NCI-H345 treated with DMSO at 0.1 percent for 48 hours (cell line): ENCODE data around the gene ANKRD17.
"Not testable (repeated sequence)": the region's sequence is repeated elsewhere in the genome, so short reads cannot be mapped to it uniquely, and the experiment has no call there.

ENCODE experiments used
- DNase-seq: peaks from one replicate; lab custom pipeline; 2025; ENCODE audit not compliant: unreplicated experiment; lab: John Stamatoyannopoulos, UW

Gene ANKRD17

DNA sequence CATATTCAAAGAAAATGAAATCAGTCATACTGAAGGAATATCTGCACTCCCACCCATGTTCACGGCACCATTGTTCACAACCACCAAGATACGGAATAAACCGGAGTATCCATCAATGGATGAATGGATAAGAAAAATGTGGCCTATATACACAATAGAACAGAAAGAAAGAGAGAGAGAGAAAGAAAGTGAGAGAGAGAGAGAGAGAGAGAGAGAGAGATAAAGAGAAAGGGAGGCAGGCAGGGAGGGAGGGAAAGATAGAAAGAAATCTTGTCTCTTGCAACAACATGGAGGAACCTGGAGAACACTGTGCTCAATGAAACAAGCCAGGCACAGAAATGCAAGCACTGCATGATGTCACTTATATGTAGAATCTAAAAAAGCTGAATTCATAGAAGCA, 52.4 kb downstream of the ANKRD17 start:
- DNase-seq, result no peak

DNA sequence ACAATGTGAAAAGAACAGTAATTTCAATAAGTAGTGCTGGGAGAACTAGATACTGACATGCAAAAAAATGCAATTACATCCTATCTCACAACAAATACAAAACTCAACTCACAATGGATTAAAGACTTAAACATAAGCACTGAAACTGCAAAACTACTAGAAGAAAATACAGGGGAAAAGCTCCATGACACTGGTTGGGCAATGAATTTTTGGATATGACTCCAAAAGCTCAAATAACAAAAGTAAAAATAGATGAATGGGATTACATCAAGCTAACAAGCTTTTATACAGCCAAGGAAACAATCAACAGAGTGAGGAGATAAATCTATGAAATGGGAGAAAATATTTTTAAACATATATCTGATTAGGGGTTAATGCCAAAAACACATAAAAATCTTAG, 53.1 kb downstream of the ANKRD17 start:
- DNase-seq, result no peak

DNA sequence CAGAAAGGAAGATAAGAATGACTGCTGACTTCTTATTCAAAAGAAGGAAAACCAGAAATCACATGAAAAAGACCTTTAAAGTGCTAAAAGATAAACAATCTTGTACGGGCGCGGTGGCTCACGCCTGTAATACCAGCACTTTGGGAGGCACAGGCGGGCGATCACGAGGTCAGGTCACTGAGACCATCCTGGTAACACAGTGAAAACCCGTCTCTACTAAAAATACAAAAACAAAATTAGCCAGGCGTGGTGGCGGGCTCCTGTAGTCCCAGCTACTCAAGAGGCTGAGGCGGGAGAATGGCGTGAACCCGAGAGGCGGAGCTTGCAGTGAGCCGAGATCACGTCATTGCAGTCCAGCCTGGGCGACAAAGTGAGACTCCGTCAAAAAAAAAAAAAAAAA, 54.6 kb downstream of the ANKRD17 start:
- not testable (repeated sequence) for DNase-seq

DNA sequence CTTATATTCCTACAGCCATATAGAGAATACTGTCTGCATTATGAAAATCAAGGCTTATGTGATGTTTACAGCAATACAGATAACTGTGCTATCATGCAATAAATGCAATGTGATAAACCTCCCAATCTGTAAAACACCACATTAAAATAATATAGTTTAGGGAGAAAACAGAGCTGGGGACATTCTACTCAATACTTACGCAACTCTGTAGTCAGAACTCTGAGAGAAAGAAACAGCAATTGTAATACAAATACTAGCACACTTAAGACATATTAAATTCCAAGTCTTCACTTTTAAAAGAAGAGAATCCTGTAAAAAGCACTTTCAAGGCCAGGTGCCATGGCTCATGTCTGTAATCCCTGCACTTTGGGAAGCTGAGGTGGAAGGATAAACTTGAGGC, 61.4 kb downstream of the ANKRD17 start:
- no peak for DNase-seq

DNA sequence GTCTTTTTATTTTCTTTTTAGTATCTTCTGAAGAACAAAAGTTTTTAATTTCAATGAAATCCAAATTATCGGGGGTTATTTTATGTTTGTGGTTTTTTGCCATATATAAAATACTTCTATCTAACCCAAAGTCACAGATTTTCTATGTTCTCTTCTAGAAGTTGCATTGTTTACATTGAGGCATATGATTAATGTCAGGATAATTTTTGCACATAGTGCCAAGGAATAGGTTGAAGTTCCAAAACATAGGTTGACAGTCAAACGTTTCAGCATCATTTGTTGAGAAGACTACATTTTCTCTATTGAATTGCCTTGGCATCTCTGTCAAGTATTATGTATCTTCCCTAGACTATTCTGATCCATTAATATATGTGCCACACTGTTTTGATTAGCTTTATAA, 64.5 kb downstream of the ANKRD17 start:
- DNase-seq, result no peak

DNA sequence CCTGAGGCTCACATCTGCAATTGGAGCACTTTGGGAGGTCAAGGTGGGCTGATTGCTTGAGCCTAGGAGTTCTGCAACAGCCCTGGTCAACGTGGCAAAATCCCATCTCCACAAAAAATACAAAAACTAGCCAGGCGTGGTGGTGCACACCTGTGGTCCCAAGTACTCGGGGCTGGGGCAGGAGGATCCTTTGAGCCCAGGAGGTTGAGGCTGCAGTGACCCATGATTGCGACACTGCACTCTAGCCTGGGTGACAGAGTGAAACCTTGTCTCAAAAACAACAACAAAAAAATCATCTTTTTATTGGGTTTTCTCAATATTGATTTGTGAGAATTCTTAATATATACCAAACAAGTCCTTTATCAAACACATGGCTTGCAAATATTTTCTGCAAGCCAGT, 64.9 kb downstream of the ANKRD17 start:
- no peak for DNase-seq

DNA sequence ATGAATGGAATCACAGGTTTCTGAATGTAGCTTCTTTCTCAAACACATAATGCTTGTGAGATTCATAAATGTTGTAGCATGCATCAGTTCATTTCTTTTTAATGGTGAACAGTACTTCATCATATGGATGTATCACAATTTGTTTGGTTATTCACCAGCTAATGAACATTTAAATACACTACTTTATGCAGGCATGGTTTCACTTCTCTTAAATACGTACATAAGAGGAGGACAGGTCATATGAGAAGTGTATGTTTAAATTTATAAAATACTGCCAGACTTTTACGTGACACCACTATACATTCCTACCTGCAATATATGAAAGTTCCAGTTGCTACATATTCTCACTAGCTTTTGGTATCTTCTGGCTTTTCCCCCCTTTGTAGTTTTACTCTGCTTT, 65.4 kb downstream of the ANKRD17 start:
- DNase-seq, result no peak

DNA sequence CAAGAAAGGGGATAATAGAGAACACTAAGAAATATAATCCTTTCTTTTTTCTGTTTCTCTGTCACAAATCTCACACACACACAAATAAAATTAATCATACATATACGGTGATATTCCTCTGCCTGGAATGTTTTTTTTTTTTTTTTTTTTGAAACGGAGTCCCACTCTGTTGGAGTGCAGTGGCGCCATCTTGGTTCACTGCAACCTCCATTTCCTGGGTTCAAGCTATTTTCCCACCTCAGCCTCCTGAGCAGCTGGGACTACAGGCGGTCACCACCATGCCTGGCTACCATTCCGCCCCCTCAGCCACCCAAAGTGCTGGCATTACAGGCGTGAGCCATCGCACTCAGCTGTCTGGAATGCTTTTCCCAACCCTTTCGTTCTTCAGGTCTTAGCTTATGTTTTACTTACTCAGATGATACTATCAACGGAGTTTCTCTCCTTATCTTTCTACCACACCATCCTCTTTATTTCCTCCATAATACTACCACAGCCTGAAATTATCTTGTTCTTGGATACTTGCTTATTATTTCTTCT, 69.3 kb downstream of the ANKRD17 start:
- DNase-seq, result no peak

DNA sequence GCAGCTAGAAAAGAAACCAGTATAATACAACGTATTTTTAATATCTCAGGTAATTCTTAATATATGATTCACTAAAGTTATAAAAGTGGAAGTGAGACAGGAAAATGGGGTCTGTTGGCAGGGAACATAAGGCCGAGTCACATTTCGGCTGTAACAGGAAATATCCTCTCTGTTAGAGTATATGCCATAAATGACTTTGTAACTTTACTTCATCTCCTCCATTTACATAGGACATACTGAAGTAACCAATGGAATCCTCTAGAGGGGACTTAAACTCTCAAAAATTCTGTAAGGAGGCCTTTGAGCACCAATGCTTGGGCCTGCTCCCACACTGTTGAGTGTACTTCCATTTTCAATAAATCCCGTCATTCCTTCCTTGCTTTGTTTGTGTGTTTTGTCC, 71.3 kb downstream of the ANKRD17 start:
- no peak for DNase-seq

DNA sequence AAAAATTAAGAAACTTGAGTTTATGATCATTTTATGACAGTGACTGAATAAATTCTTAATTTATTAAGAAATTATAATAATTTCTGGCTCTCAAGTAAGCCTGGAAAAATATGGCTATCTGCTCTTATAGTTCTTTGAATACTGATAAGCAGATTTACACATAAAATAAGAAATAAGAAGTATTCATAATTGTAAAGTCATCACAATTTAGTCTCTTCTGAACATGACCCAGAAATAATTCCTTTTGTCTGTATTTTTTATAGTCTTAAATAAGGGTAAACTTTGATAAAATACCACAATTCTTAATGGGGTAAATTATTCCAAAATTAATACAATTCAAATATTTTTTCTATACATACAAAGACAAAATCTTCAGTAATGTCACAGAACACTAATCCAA, 72.7 kb downstream of the ANKRD17 start:
- DNase-seq, result no peak

DNA sequence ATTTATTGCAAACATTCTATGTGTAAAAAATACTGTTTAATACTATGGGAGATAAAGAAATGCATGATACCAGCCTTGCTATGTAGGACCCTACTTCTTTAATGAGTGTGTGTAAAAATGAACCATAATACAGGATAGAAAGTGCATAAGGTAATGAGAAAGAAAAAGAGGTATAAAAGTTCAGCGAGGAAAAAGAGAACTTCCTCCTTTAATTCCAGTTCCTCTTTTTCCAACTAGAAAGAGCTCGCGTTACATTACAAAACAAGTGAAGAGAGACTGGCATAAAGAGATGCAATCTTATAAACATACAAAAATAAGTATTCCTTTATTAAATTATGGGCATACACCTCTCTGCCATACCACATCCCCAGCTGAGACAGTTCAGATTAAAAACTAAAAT, 77.4 kb downstream of the ANKRD17 start:
- no peak for DNase-seq

DNA sequence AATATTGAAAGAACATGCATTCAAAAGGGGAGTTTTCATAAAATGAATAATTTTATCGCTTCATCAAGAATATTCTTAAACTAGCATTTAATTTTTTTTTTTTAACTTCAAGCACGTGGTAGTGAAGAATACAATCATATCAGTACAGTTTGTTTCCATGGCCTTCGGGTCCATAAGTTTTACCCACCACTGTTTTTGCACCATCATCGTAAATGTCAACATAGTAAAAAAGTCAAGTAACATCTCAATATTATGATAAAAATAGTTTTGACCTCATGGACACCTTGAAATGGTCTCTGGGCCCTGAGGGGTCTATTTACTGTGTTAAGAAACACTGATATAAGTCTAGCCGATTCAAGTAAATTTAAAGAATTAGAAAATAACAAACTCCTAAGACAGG, 80.2 kb downstream of the ANKRD17 start:
- no peak for DNase-seq

DNA sequence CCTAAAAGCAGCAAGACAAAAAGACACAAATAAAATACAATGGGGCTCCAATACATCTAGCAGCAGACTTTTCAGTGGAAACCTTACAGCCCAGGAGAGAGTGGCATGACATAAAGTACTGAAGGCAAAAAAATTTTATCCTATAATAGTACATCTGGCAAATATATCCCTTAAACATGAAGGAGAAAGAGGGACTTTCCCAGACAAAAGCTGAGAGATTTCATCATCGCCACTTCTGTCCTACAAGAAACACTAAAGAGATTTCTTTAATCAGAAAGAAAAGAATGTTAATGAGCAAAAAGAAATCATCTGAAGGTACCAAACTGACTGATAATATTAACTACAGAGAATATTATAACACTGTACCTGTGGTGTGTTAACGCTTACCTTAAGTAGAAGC, 86.4 kb downstream of the ANKRD17 start:
- no peak for DNase-seq

DNA sequence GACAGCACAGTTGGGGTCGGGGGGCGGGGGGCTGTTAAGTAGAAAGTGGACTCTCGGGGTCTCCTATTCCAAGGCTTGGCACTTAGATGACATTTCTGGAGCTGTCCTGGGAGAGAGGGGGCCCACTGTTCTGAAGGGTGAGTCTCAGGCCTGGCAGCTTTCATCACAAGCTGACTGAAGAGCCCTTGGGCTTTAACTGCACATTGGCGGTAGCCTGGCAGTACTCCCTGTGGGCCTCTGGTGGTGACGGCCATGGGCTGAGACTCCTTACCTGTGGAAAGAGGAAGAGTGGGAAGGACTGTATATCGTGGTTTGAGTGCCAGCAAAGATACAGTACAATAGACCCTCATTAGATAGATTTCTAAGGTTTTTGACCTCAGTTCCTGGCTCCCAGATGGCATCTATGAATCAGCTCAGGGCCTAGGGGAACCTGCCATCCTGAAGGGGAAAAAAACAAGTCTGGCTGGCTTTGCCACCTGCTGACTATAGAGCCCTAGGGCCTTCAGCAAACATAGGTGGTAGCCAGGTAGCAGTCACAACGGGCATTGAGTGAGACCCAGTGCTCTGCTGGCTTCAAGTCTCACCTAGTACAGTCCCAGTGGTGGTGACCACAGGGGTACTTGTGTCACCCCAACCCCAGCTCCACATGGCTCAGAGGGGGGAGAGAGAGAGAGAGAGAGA, 87.9 kb downstream of the ANKRD17 start:
- no peak for DNase-seq

DNA sequence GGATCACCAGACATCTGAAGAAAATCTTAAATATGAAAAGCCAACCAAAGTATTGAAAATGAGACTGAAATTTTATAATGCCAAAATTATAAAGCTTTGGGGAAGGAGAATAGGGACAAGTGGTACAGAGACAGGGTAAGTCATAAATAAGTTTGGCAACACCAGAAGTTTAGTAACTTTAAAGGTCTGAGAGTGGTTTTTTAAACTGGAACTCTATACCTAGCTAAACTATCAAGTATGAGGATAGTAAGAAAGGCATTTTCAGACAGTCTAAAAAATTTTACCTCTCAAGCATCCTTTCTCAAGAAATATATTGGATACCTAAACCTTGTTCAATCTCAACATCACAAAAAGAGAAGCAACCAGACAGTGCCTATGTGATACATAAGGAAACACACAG, 92.4 kb downstream of the ANKRD17 start:
- no peak for DNase-seq

DNA sequence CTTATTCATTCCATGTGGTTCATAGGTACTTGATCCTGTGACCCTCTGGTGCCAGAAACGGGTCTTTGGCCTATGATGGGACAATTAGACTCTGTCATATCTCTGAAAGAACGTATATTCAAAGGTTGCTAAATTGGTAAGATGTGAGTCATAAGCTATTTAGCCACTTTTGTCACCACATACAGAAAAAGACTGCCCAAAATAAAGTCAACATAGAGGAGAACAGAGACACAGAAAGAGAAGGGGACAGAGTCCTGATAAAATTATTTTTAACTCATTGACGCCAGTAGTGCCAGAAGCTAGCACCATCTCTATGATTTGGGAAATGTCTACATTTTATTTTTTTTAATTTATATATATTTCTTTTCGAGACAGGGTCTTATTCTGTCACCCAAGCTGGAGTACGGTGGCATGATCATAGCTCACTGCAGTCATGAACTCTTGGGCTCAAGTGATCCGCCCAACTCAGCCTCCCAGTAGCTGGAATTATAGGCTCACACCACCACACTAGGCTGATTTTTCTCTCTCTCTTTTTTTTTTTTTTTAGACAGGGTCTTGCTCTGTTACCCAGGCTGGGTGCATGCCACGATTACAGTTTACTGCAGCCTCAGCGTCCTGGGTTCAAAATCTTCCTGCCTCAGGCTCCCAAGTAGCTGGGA, 96.9 kb downstream of the ANKRD17 start:
- no peak for DNase-seq

DNA sequence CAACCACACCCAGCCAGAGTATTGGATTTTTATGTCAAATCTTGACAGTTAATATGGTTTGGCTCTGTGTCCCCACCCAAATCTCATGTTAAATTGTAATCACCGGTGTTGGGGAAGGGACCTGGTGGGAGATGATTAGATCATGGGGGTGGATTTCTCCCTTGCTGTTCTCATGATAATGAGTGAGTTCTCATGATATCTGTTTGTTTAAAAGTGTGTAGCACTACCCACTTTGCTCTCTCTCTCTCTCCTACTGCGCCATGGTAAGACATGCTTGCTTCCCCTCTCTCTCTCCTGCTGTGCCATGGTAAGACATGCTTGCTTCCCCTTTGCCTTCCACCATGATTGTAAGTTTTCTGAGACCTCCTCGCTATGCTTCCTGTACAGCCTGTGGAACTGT, 102.2 kb downstream of the ANKRD17 start:
- no peak for DNase-seq

DNA sequence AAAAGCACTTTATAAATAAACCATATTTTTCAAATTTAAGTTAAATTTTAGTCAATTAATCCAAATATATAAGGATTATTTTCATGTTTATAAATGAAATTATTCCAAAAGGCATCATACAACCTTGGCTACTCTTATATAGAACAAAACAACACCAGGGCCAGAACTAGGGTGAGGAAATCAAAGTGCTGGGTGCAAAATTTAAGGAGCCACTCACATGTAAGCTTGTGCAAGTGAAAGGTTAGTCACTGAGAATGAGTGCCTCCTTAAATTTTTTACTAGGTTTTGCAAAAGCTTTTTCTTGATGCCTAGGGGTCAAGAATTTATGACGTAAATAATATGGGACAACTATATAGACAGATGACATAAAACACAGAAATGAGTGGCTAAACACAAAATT, 105.7 kb downstream of the ANKRD17 start:
- no peak for DNase-seq

DNA sequence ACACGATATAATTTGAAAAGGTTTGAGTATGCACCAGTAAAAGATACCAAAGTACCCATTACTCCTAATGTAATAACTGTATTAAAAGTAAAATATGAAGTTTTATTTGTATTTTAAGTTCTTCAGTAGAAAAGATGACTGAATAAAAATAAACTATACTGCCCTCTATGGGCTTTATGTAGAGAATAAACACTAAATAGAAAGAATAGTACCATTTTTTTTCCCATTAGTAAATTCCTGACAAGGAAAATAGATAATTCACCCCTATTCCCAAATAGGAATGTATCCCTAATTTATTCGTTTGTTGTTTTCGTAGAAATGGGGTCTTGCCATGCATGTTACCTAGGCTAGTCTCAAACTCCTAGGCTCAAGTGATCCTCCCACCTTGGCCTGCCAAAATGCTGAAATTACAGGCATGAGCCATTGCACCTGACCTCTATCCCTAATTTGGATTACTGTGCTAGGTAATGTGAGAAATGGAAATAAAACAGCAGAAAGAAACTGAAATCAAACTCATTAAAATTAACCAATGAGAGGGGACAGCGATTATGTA, 115.5 kb downstream of the ANKRD17 start:
- no peak for DNase-seq

DNA sequence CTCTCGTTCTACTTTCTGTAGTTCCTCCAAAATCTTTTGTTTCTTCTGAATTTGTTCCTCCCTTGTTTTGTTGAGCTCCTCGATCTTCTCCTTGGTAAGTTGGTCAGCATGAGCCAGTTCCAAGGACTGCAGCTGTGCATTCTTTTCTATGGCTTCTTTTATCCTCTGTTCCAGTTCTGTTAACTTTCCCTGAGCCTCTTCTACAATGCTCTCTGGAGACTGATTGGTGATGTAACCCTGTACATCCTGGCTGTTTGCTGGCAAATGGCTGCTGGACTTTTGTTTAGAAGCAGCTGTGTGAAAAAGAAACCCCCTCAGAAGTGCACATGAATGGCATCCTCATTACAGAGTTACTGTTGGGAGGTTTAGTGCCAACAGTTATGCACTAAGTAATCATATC, 118.6 kb downstream of the ANKRD17 start:
- no peak for DNase-seq

DNA sequence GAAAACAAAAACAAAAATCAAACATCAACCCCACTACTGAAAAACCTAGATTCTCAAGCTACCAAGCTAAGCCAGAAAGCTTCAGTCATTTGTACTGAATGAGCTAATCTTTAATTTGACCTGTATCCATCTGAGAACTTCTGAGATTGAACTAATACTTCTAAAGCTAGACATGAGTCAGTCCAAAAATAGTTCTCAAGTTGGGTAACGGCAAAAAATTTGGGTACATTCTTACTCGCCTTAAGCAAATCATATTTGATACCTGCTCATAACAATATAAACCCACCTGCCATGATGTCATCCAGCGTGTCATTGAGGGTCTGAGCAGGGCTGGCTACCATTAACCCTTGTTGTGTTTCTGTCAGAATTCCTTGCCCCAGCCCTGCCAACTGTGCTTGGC, 119.4 kb downstream of the ANKRD17 start:
- DNase-seq, result no peak

DNA sequence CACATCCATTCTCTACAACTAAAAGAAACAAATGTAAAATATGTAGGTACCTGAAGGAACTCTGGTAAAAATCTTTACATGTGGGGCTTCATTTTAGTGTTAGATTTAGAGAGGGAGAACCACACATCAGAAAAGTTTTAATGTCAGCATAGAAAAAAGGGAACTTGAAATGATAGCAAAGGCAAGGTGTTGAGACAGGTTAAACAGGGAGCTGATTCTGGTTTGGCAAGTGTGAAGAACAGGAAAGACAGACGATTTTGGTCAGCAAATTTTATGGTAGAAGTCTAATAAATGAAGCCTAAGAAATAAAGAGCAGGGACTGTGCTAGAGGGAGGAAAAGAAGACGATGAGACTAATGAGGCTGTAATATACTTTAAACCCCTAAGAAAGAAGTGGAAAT, 121.5 kb downstream of the ANKRD17 start:
- DNase-seq, result no peak

DNA sequence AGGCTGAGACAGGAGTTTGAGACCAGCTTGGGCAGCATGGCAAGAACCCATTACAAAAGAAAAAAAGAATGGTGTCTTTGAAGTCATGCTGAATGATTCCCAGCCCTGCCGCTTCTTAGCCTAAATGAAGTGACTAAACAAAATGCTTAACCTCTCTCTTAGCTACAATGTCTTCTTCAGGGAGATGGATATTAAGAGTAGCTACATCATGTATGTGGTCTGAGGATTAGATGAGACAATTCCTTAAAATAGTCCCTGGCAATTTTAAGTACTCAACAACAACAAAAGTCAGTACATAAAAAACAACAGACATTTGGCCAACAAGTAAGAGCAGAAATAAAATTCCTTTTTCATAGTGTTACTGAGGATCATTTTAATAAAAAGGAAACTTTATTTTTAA, 124.8 kb downstream of the ANKRD17 start:
- DNase-seq, result no peak
